Activated CD4-positive, alpha-beta T cell treated with anti-CD3 and anti-CD28 coated beads, Interleukin-2, Interleukin-6, amounts not matched to agents 100 ng/mL and 50 ng/mL, durations not matched to agents 16 hours and 8 hours (primary cell): Measurements from ENCODE around the gene PSKH1.
"Not testable (repeated sequence)": the region's sequence is repeated elsewhere in the genome, so short reads cannot be mapped to it uniquely, and the experiment has no call there.

Source experiments
- DNase-seq: peaks from one replicate; pipeline ENCODE4 v3.0.0-alpha.2; 2020

The PSKH1 gene

GRCh38 chr16:67964477-67965131 is 71.5 kb downstream of the PSKH1 start:
- DNase-seq = no peak

DNA sequence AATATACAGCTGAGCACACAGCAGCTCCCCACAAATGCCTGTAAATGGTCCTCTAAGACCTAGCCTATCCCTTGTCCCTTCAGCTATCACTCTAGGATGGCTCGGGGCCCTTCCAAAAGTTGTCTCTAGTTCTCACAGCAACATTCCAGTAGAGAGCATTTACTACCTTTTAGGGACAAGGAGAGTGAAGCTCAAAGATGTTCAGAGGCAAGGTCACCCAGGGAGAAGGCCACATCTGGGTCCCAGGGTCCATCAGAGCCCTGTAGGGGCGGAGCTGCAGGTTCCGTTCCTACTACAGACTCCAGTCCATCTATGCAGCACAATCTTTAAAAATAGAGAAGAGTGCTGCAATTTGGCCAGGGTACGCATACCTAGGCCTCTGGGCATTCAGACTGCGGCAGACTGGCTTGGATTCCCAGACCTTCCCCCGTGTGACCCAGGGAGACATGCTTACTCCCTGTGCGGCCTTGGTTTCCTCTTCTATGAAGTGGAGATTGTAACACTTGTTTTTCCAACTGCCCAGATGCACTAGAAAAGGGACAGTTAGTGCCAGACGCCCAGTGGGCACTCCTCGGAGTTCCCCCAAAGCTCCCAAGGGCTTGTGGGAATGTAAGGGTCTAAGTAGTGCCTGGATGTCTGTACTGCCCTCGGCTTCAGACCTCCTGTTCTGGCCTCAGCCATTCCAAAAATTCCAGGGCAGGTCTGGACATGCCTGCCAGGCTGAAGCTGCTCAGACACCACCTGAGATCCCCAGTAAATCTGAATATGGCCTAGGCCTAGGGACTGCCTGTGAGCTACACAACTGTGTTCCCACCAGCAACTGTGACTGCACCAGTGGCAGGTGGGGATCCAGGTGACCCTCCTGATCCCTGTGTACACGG is 72.9 kb downstream of the PSKH1 start:
- DNase-seq = no peak

GRCh38 chr16:67966549-67967182 is 73.6 kb downstream of the PSKH1 start:
- DNase-seq = no peak

- peak; percentile 60 for DNase-seq
Measured at GRCh38 chr16:67967183-67967957, 74.3 kb downstream of the PSKH1 start.

GRCh38 chr16:67967958-67968399 is 74.9 kb downstream of the PSKH1 start:
- peak; percentile 47 for DNase-seq

DNA sequence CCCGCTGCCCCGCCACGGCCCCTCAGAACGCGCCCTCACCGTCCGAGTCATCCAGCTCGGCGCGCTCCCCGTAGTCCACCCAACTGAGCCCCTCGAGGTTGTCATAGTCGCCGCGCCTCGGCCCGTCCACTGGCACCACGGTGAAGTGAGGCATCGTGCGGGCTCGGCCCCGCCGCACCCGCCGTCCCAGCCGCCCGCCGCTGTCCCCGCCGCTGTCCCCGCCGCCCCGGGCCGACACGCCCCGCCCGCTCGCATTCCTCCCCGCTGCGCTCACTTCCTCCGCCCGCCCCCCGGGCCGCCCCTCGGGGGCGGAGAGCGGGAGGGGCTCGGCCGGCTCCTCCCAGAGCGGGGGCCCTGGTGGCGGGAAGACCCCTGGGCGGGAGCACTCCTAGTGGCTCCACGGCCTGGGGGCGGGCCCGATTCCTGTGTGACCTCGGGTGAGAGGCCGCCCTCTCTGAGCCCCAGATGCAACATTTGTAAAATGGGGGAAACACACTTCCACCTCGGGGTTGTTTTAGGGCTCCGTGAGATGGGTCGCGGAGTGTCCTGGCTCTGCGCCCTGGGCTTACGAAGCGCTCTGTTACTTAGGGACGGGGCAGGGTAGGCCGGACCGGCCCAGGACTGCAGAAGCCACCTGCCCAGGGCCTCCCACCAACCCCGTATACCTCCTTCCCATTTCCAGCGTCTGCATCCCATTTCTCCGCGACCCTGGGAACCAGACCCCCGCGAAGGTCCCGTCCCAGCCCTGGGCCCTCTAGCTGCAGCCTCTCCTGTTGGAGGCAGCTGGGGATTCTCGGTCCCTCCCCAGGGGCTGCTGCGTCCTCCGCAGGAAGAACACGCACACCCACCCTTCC is 75.6 kb downstream of the PSKH1 start, which contains the start of gene SLC12A4:
Gene SLC12A4 (minus strand): TSS at position 238 of the 854 bp plus-strand sequence. CDS start 84 bp downstream, at position 154.
- peak; percentile 95 for DNase-seq

DNA sequence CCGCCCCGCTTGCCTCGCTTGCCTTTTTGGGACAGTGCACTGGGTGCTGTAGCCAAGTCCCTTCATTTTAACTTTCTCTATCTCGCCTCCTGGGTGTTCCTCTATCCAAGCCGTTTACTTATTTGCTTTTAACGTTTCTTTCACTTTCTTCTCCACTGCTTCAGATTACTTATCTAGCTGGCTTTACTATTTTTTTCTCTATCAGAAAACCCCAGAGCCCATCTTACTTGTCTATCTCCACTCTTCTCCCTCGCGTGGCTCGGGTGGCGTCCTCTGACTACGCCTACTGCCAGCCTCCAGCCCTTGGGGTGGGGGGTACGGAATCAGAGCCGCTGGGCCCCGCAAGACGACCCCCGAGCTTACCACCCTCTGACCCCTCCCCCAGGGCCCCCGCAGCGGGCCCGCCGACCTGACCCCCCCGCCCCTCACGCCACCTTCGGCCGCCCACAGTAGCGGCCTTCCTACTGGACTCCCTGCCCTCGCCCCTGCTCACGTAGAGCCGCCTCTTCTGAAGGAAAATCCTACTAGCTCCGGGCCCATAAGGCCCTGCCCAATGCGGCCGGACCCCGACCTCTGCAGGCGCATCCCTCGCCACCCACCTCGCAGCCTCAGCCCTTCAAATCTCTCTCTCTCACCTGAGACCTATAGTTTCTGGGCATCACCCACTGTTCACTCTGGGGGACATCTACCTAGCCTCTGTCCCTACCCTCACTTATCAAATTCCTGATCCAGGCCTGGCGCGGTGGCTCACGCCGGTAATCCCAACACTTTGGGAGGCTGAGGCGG is 76.4 kb downstream of the PSKH1 start:
- DNase-seq = no peak

- no peak for DNase-seq
Measured at GRCh38 chr16:67971111-67971510, 78.1 kb downstream of the PSKH1 start.

DNA sequence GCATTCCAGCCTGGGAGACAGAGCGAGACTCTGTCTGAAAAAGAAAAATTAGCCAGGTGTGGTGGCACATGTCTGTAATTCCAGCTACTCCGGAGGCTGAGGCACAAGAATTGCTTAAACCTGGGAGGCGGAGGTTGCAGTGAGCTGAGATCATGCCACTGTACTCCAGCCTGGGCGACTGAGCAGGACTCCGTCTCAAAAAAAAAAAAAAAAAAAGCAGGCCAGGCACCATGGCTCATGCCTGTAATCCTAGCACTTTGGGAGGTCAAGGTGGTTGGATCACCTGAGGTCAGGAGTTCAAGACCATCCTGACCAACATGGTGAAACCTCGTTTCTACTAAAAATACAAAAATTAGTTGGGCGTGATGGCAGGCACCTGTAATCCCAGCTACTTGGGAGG is 79.2 kb downstream of the PSKH1 start:
- DNase-seq = not testable (repeated sequence)

GRCh38 chr16:67975321-67976105 is 82.5 kb downstream of the PSKH1 start:
- DNase-seq = no peak

- no peak for DNase-seq
Measured at GRCh38 chr16:67976205-67976604, 83.2 kb downstream of the PSKH1 start.

DNA sequence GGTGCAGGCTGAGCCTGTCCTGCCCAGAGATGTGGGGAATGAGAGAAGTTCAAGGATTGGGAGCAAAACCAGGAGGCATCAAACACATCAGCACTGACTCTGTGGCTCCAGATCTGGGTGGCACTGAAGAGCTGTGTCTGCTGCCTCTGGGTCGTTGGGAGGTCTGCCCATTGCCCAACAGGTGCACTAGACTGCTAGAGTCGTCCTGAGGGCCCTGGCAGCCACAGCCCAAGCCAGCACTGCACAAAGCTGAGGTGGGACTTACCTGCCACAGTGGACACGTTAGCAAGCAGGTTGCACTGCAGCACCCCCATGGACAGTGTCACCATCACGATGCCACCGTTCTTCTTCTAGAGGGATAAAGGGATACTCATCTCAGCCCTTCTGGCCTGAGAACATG is 84.0 kb downstream of the PSKH1 start:
- no peak for DNase-seq

- no peak for DNase-seq
Measured at GRCh38 chr16:67977469-67978227, 84.6 kb downstream of the PSKH1 start.
